ENCODE data around the gene SLC22A16.

DNA sequence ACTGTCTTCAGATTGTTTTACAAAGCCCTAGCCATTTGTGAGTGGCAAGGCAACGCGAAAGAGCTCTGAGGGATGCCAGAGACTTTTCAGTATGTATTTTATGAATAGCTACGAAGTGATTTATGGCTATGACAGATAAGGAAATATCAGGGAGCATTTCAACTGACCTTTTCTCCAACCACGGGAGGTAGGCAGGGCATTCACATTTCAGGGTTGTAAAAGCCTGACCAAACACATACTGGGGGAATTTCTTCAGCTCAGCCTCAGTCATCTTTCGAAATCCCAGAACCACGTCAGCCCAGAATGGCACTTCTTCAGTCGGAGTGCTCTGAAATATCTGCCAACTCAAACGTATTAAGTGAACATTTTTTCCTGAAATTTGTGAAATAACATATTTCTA lies 71.8 kb downstream of the SLC22A16 start:
- TF ChIP-seq, protein P1, sequence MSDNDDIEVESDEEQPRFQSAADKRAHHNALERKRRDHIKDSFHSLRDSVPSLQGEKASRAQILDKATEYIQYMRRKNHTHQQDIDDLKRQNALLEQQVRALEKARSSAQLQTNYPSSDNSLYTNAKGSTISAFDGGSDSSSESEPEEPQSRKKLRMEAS (IDR thresholded peaks at IDR 0.05; ENCODE audit: insufficient read depth, insufficient read length), result no peak
- TF ChIP-seq, protein P2, sequence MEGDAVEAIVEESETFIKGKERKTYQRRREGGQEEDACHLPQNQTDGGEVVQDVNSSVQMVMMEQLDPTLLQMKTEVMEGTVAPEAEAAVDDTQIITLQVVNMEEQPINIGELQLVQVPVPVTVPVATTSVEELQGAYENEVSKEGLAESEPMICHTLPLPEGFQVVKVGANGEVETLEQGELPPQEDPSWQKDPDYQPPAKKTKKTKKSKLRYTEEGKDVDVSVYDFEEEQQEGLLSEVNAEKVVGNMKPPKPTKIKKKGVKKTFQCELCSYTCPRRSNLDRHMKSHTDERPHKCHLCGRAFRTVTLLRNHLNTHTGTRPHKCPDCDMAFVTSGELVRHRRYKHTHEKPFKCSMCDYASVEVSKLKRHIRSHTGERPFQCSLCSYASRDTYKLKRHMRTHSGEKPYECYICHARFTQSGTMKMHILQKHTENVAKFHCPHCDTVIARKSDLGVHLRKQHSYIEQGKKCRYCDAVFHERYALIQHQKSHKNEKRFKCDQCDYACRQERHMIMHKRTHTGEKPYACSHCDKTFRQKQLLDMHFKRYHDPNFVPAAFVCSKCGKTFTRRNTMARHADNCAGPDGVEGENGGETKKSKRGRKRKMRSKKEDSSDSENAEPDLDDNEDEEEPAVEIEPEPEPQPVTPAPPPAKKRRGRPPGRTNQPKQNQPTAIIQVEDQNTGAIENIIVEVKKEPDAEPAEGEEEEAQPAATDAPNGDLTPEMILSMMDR (IDR thresholded peaks at IDR 0.05; ENCODE audit: extremely low read depth in 1 of 2, insufficient read depth in 1 of 2, low read depth in 1 of 2, low read length in 2 of 2), result no peak
- TF ChIP-seq POLR2A (IDR thresholded peaks at IDR 0.05; ENCODE audit: low read depth, low read length) (no peak), POLR2AphosphoS5 (IDR thresholded peaks at IDR 0.05; ENCODE audit: insufficient read depth, low read depth, low read length) (no peak), EZH2 (IDR thresholded peaks at IDR 0.05; ENCODE audit: borderline replicate concordance, low read depth, low read length, severe bottlenecking) (no peak), GATA2 (IDR thresholded peaks at IDR 0.05; ENCODE audit: insufficient read depth, insufficient read length, low read depth, low read length) (no peak), MYC (IDR thresholded peaks at IDR 0.05; ENCODE audit: low read depth, low read length) (no peak), FOS (IDR thresholded peaks at IDR 0.05; ENCODE audit: borderline replicate concordance, insufficient read depth, low read length) (no peak)
